Thyroid gland (tissue), 4 donors: Measurements from ENCODE around the gene FLT4.

Experiments
- CTCF ChIP-seq, 6 experiments: fragments of 200-600 bp in 3 of 6; fragments of 450-650 bp in 3 of 6; sonication (generic) in 3 of 6; IDR thresholded peaks; one replicate each; pipeline ENCODE4 v1.5.1; 2016 to 2019; ENCODE audit warnings: antibody characterized with exemption in 6 of 6, mild to moderate bottlenecking in 2 of 6, inconsistent platforms in 1 of 6, moderate library complexity in 1 of 6
- POLR2A ChIP-seq, 2 donors: fragments of 450-650 bp; IDR thresholded peaks; one replicate each; pipeline ENCODE4 v1.6.1; 2017; ENCODE audit warnings: antibody characterized with exemption in 2 of 2, mild to moderate bottlenecking in 2 of 2, moderate library complexity in 1 of 2

DNA sequence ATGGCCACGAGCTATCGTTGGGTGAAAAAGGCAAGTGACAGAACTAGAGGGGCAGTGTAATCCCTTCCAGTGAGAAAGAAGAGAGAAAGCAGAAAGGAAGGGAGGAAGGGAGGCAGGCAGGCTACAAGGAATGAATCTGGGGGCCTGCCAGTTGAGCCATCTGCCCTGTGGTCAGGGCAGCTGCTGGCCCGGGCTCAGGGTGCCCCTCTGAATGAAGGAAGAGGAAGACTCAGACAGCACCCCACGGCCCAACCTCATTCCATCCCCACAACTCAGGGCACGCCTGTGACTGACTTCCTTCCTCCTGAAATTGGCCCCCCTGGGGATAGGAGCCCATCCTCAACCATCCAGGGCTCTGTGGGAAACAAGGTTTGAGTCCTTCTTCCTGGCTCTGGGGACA is 20.3 kb upstream of the FLT4 start:
- TF ChIP-seq CTCF (IDR thresholded peaks at IDR 0.05), result no peak
- no peak for TF ChIP-seq POLR2A (IDR thresholded peaks at IDR 0.05)
